ENCODE measurements around the gene PLEKHM3.
"Not testable (repeated sequence)": the region's sequence is repeated elsewhere in the genome, so short reads cannot be mapped to it uniquely, and the experiment has no call there.

PLEKHM3 gene

DNA sequence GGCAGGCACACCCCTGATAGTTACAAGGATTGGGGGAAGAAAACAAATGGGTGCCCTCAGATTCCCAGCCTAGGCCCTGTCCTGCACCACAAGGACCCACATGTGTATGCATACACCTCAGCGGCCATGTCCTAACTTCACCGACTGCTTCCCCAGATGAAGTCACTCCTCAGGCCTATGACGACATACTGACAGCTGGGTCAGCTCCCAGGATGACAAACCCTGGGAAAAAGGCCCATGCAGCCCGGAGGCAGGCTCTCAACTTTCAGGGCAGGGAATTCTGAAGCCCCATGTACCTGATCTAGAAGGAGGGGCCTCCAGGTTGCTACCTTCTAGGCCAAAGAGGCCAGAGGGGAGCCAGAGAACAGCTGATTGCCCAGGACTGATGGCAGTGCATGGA lies 11.0 kb upstream of the PLEKHM3 start:
- DNase-seq (ENCODE audit: low spot score), result no peak

GRCh38 chr2:208034503-208035140 lies 9.3 kb upstream of the PLEKHM3 start:
- no peak for DNase-seq (ENCODE audit: low spot score)

DNA sequence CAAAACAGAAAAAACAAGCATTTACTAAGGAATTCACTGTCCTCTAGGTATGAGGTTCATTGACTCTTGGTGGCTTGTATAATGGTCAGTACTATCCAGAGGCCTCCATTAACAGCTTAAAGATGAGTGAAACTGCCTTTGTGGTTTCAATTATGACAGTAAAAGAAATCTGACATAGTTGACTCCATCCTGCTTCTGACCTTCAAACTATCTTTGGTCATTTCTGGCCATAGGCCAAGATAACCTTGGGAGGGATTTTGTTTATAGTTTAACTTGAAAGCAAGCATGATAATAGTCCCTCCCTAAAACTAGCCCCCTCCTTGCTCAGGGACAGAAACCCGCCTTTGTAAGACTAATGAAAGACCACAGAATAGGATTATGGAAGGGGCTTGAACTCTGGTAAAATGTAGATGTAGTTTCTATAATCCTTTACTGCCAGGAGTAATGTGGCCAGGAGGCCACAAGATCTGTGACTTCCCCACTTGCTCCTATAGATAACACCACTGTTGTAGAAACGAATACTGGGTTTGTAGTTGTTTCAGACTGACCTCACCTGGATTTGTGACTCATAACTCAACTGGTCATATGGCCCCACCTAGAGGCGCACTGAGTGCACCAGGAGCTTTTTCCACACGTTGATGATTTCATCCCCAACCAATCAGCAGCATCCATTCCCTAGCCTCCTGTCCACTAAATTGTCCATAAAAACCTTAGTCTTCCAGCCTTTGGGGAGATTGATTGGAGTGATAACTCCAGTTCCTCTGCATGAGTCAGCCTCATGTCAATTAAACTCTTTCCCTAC lies 8.6 kb upstream of the PLEKHM3 start:
- DNase-seq (ENCODE audit: low spot score), result peak; percentile 11

DNA sequence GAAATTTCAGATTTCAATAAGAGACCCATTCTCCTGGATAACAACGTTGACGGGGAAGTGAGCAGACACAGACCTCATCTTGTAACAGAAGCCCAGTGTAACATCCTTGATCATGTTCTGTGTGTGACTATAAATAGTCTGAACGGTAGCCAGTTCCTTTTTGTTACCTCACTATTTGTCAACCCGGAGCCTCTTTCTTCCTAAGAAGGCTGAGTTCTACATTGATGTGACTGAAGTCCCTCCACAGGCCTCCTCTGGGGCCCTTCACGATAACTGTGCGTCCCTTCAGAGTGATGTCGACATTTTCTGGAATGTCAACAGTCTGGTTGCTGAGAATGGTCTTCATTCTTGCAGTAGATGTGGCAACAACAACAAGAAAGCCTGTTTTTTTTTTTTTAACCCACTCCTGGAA lies 6.3 kb upstream of the PLEKHM3 start:
- DNase-seq (ENCODE audit: low spot score), result no peak

GRCh38 chr2:208025814-208026184 lies 472 bp upstream of the PLEKHM3 start:
- DNase-seq (ENCODE audit: low spot score), result no peak

GRCh38 chr2:208024091-208024490 lies 1.2 kb downstream of the PLEKHM3 start:
- DNase-seq (ENCODE audit: low spot score), result no peak

DNA sequence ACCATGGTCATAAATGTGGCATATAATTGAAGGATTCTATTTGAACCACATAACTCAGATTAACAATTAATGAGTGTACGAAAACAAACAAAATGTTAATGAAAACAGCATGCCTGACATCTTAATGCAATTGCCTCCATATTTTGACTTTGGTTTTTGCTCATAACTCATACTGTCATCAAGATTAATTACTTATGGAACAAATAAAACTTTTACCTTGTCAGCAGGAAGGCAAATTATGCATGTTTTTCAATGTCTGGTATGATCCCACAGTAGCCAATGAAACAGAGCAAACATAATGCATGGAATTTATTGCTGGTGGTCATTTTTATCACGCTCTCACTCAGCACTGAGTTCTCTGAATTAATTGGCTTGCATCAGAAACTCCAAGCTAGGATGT lies 5.1 kb downstream of the PLEKHM3 start:
- DNase-seq (ENCODE audit: low spot score), result no peak

DNA sequence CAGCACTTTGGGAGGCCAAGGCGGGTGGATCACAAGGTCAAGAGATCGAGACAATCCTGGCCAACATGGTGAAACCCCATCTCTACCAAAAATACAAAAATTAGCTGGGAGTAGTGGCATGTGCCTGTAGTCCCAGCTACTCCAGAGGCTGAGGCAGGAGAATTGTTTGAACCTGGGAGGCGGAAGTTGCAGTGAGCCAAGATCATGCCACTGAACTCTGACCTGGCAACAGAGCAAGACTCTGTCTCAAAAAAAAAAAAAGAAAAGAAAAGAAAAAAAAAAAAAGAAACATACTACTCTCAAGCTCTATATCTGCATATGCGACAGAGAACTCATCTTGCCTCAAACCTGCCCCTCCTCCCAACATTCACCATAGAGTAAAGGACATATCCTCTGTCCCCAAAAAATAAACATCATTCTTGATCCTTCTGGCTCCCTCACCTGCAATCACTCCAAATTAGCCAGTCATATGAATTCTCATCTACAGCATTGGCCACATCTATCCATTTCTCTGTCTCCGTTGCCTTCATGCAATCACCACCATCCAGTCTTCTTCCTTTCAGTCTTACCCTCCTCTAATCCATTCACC lies 7.1 kb downstream of the PLEKHM3 start:
- not testable (repeated sequence) for DNase-seq (ENCODE audit: low spot score)

DNA sequence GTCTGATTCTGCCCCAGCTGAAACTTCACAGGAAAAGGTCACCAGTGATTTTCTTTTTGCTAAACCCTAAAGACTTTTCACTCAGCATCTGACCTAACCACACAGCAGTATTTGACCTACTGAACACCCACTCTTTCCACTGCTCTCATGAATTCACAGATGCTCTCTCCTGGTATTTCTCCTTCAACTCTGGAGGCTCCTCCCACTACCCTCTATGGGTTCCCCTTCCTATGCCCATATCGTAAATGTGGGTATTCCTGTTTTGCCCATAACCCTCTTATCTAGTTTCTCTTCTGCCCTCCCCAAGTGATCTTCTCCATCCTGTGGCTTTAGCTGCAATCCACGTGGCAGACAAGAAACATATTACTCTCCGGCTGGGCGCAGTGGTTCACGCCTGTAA lies 7.6 kb downstream of the PLEKHM3 start:
- no peak for DNase-seq (ENCODE audit: low spot score)

GRCh38 chr2:208015475-208015874 lies 9.9 kb downstream of the PLEKHM3 start:
- DNase-seq (ENCODE audit: low spot score), result no peak

GRCh38 chr2:208013285-208014178 lies 11.8 kb downstream of the PLEKHM3 start:
- DNase-seq (ENCODE audit: low spot score), result no peak

GRCh38 chr2:208012449-208012848 lies 12.9 kb downstream of the PLEKHM3 start:
- no peak for DNase-seq (ENCODE audit: low spot score)

- no peak for DNase-seq (ENCODE audit: low spot score)
Measured at GRCh38 chr2:208010506-208010905, 14.8 kb downstream of the PLEKHM3 start.

GRCh38 chr2:208006833-208007232 lies 18.5 kb downstream of the PLEKHM3 start:
- no peak for DNase-seq (ENCODE audit: low spot score)

DNA sequence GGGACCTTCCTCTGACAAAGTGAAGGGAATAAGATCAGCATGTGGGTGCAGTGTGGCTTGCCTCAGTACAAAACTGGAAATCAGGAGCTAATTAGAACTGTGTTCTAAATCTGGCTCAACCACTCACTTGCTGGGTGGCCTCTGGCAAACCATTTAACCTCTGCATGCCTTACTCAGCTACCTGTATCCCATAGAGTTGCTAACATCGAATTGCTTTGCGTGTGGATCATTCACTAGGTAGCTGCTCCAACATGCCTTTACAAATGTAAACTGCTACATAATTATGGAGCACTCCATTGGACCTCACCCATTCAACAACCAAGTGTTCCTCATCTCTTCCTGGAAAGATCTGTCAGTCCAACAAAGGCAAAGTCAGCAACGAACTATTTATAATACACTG lies 19.0 kb downstream of the PLEKHM3 start:
- DNase-seq (ENCODE audit: low spot score), result no peak

- no peak for DNase-seq (ENCODE audit: low spot score)
Measured at GRCh38 chr2:208001924-208002323, 23.4 kb downstream of the PLEKHM3 start.

DNA sequence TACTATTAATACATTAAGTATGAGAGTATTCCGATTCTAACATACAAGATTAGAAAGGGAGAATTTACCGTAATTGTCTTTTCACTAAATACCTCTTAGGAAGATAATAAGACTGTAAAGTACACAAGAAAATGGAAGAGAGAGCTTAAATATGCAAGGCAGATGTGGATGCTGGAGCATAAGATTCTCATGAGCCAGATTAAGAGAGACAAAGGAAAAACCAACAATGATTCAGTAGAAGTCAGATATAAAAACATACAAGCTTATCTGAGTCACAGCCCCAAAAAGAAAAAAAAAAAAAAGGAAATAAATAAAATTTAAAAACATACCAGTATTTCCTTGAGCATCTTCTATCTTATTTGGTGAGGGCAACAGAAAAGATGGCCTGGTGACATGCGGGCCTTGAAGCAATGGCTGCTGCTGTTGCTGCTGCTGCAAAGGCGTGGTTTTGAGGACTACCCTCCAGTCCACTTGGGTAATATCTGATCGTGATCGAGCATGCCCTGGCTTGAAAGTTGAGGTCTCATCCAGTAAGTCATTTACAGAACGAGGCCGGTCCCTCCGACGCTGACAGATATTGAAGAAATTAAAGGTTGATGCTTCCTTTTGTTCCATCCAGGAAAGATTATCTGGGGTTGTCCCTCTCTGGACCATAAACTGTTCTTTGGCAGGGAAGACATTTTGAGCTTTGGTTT lies 24.5 kb downstream of the PLEKHM3 start:
- no peak for DNase-seq (ENCODE audit: low spot score)

DNA sequence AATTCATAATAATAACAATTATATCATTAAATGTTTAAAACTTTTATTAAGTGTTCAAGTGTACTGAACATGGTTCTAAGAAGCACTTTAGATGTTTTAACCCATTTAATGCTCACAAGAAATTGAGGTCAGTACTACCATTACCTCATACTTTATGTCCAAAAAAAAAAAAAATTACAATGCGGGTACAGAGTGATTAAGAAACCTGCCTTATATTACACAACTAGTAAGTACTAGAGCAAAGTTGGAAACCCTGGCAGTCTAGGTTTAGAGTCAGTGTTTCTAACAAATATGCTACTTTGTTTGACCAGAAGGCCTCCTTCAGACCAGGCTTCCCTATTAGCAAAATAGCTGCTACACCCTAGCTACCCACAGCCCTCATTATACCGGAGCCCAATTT lies 28.5 kb downstream of the PLEKHM3 start:
- no peak for DNase-seq (ENCODE audit: low spot score)

DNA sequence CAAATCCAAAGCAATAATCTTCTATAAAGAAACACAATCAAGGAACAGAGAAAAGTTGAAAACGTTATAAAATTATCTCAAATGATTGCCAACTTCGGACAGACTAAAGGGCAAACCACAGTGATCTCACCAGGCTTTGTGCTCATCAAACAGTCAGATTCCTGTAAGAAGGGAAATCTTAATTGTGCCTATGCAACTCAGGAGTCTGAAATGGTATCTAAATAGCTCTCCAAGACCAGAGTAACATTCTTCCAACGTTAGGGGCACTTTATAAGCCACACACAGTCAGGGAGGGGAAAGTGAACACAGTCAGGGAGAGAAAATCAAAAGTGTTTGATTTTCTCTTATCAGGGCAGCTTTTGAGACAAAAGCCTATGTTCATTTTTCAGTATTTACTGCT lies 29.4 kb downstream of the PLEKHM3 start:
- DNase-seq (ENCODE audit: low spot score), result no peak

DNA sequence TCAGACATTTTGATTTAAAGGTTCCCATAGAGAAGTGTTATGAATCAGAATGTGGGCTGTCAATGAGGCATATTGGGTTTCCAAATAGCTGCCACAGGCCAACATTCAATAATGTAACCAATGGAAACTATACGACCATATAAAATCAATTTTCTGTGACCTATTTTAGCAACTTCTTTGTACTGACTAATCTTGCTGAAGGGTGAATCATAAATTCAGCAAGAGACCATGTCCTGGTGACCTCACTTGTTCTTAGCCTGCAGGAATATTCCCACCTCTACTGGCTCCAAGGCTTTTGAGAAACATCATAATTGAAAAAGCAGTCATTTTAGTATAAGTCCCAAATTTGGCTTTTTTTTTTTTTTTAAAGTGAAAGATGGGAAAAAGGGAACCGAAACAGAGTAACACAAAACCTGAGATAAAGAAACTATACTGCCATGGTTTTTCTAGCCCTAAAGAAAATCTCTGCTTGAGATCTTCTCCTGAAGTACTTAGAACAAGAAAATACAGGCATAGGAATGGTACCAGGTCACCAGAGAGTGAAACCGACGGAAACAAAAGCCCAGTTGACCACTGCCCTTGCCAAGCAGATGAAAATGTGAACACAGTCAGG lies 32.1 kb downstream of the PLEKHM3 start:
- no peak for DNase-seq (ENCODE audit: low spot score)

DNA sequence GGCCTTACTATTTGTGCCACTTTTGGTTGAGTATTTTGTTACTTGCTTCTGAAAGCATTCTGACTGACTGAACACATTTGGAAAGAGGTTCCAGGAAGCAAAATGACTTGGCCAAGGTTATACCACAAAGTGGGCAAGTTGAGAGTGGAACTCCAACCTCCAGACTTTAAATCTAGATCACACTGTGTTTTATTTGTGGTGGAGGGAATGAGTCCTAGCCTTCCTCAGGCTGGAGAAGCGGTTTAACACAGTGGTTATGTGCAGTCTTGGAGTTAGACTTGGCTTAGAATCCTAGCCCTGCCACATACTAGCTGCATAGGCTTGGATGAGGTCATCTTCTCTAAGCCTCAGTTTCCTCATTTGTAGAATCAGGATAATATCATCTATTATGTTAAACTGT lies 33.4 kb downstream of the PLEKHM3 start:
- DNase-seq (ENCODE audit: low spot score), result no peak

All from globus pallidus (tissue), 1 donor.